LNCAP (cell line): ENCODE results near the gene ARID3B.

Experiments
- TF ChIP-seq, protein P1 (sequence below): fragments of 450-650 bp; IDR thresholded peaks from 2 replicates; pipeline ENCODE4 v1.5.1; 2017; ENCODE audit warnings: mild to moderate bottlenecking

The ARID3B gene

DNA sequence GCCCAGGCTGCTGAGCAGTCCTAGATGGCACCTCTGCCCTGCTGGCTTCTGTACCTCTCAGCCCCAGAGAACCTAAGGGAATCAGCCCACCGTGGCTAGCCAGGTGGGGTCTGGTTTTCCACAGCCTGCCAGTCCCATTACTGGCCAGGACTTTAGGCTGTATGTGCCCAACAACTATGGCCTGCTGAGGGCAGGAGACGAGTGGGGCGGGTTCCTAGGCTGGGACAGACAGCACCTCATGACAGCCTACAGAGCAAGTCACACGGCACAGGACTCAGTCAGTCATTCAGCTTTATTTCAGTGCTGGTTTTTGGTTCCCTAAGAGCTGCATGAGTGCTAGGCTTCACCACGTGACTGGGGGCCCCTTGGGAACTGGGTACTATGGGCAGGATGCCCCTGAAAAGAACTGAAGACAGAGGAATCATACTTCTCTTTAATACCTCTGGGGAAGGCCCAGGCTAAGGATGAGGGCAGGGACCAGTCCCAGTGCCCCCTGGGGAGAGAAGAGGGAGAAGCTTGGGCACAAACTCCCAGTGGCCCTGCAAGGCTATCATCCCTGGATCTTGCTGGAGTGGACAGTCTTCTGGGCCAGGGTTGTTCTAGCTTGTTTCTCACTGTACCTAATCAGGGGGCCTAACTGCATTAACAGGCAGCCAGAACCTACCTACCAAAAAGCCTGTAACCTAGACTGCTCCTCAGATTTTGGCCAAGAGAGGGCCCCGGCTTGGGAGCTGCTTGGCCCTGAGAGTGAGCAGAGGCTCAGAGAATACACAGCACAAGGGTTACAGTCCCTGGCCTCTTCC lies 89.5 kb downstream of the ARID3B start:
- TF ChIP-seq, protein P1, sequence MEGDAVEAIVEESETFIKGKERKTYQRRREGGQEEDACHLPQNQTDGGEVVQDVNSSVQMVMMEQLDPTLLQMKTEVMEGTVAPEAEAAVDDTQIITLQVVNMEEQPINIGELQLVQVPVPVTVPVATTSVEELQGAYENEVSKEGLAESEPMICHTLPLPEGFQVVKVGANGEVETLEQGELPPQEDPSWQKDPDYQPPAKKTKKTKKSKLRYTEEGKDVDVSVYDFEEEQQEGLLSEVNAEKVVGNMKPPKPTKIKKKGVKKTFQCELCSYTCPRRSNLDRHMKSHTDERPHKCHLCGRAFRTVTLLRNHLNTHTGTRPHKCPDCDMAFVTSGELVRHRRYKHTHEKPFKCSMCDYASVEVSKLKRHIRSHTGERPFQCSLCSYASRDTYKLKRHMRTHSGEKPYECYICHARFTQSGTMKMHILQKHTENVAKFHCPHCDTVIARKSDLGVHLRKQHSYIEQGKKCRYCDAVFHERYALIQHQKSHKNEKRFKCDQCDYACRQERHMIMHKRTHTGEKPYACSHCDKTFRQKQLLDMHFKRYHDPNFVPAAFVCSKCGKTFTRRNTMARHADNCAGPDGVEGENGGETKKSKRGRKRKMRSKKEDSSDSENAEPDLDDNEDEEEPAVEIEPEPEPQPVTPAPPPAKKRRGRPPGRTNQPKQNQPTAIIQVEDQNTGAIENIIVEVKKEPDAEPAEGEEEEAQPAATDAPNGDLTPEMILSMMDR = no peak

DNA sequence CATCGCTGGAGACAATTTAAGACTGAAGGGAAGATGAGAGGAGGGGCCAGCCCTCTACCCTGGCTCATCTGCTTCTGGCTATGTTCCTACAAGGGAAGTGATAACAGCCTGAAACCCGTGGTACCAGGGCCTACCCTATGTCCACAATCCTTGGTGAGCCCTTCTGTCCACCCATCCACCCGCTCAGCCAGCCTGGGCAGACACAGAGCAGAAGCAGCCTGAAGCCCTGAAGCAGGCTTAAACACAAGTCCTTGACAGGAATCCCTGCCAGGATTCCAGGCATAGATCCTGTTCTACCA lies 90.0 kb downstream of the ARID3B start:
- TF ChIP-seq, protein P1 = no peak

DNA sequence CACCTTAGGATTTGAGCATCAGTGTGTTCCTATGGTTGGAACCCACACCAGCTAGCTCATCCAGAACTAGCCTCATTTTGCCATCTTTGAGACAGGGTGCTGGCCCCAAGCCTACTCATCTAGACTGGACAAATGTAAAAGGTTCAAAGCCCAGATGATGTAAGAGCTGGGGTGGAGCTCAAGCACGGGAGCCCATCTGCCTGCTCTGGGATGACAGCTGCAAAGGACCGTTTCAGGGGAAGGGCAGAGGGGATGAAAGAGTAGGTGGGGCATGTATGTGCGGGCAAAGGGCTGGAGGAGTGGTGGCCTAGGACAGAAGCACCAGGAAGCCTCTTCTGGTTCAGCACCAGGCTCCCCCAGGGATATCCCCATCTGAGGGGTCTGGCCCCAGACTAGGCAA lies 90.4 kb downstream of the ARID3B start:
- TF ChIP-seq, protein P1 = no peak

GRCh38 chr15:74631935-74632560 lies 91.0 kb downstream of the ARID3B start:
- TF ChIP-seq, protein P1 = peak; percentile 95

- TF ChIP-seq, protein P1 = no peak
Measured at GRCh38 chr15:74632601-74633000, 91.6 kb downstream of the ARID3B start.

DNA sequence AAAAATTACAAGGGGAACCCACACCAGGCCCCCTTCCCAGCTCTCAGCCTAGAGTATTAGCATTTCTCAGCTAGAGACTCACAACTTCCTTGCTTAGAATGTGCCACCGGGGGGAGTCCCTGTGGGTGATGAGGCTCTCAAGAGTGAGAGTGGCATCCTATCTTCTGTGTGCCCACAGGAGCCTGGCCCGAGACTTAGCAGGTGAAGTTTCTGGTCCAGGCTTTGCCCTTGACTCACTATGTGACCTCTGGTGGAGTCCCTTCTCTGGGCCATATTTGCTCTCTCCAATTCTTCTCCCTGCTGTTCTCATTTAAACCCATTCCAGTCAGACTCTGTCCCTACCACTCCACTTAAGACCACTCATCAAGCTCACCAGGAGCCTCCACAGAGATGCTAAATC lies 92.8 kb downstream of the ARID3B start:
- TF ChIP-seq, protein P1 = no peak

GRCh38 chr15:74635228-74635627 lies 94.2 kb downstream of the ARID3B start:
- TF ChIP-seq, protein P1 = peak; percentile 91
